NCI-H1694 treated with DMSO at 0.1 percent for 48 hours (cell line): Measurements from ENCODE around the gene NFE2L3.

Source experiments
- DNase-seq: peaks from one replicate; lab custom pipeline; 2025; lab: John Stamatoyannopoulos, UW

Gene NFE2L3

GRCh38 chr7:26200444-26201246 lies 48.6 kb downstream of the NFE2L3 start, which contains the start of gene HNRNPA2B1:
HNRNPA2B1 (minus strand) TSS chr7:26200746; CDS start chr7:26200577, 169 bp downstream.
- DNase-seq, result peak; percentile 99

DNA sequence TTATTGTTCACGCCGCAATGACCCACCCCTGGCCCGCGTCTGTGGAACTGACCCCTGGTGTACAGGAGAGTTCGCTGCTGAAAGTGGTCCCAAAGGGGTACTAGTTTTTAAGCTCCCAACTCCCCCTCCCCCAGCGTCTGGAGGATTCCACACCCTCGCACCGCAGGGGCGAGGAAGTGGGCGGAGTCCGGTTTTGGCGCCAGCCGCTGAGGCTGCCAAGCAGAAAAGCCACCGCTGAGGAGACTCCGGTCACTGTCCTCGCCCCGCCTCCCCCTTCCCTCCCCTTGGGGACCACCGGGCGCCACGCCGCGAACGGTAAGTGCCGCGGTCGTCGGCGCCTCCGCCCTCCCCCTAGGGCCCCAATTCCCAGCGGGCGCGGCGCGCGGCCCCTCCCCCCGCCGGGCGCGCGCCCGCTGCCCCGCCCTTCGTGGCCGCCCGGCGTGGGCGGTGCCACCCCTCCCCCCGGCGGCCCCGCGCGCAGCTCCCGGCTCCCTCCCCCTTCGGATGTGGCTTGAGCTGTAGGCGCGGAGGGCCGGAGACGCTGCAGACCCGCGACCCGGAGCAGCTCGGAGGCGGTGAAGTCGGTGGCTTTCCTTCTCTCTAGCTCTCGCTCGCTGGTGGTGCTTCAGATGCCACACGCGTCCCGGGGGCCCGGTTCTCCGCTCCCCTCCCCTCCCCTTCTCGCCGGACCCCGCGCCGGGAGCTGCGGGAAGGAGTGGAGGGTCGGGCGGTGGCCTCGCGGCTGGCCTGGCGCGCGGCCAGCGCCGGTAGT lies 49.4 kb downstream of the NFE2L3 start, which contains the start of gene CBX3:
TSS of gene CBX3 (plus strand) at position 499 of the 772 bp plus-strand sequence. CDS start 1,254 bp downstream, outside the sequence.
- DNase-seq, result peak; percentile 93

DNA sequence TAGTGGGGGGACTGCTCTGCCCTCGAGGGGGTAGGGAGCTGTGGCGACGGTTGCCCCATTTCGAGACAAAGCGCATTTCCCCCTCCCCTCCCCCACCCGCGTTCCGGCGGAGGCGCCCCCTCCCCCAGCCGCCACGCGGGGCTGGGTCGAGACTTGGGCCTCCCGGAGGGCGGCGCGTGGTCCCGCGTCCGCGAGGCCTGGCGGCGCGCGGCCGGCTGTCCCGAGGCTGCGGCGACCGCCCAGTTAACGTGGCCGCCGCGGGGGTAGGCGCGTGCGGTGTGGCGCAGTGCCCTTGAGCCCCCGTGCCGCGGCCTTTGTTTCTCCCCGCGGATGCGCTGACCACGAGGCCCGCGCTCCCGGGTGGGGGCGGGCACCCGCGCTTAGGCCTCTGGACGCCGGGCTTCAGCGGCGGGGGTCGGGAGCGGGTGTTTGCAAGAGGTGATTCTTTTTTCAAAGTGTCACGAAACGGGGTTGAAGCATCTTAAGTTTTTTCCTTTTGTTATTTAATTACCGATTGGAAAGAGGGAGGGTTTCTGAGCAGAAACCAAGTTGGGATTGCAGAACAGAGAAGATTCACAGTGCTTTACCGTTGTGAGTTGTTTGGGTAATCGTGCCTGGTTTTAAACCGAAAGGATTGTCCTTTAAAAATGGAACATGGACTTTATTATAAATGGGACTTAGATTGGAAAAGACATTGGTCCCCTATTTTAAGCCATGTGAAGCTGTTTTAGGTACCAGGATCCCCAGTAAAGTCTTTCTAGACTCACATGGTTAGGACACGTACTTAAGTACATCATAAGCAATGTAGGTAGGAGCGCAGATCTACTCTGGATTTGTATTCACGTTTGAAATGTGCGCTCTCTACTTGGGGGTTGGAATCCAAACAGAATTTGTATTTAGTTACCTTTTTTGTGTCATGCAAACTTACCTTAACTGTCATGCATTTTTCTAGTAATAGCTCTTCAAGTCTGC lies 50.3 kb downstream of the NFE2L3 start:
- DNase-seq, result no peak

GRCh38 chr7:26203016-26203415 lies 51.0 kb downstream of the NFE2L3 start:
- DNase-seq, result no peak

- DNase-seq, result no peak
Observed at GRCh38 chr7:26208040-26208439, 56.0 kb downstream of the NFE2L3 start.

GRCh38 chr7:26212921-26213718 lies 61.1 kb downstream of the NFE2L3 start:
- no peak for DNase-seq

- no peak for DNase-seq
Observed at GRCh38 chr7:26213807-26214515, 62.0 kb downstream of the NFE2L3 start.

- no peak for DNase-seq
Observed at GRCh38 chr7:26216049-26216448, 64.1 kb downstream of the NFE2L3 start.

- no peak for DNase-seq
Observed at GRCh38 chr7:26224359-26224758, 72.4 kb downstream of the NFE2L3 start.

- no peak for DNase-seq
Observed at GRCh38 chr7:26227987-26228386, 76.0 kb downstream of the NFE2L3 start.

DNA sequence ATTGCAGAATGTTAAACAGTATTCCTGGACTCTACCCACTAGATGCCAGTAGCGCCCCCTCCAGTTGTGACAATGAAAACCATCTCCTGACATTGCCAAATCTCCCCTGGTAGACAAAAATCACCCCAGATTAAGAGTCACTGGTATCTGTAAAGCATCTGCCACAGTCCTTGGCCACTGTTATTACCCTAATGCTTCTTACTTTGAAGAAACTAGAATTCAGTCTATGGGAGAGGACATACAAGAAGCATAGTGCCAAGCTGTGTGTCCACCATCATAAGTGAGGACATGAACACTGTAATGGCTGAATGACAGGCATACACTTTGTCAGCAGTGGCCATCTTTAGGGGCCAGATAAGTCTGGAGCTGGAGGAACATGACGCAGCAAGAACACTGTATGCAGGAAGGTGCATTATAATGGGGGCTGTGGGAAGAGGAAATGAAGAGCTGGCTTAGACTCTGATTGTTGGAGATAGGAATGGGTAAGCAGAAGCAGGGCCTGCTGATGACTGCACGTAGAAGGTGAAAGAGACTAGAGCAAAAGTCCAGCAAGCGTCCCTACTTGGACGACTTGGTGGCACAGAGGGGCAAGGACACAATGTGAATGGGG lies 82.0 kb downstream of the NFE2L3 start:
- no peak for DNase-seq
